Activated gamma-delta T cell treated with anti-CD3 and anti-CD28 coated beads, Interleukin-2, amount 50 U/mL, for 16 hours (primary cell): ENCODE measurements around the gene ABCB9.

Experiments
- DNase-seq: peaks from one replicate; pipeline ENCODE4 v3.0.0-alpha.2; 2020; ENCODE audit warnings: low read depth

The ABCB9 gene

DNA sequence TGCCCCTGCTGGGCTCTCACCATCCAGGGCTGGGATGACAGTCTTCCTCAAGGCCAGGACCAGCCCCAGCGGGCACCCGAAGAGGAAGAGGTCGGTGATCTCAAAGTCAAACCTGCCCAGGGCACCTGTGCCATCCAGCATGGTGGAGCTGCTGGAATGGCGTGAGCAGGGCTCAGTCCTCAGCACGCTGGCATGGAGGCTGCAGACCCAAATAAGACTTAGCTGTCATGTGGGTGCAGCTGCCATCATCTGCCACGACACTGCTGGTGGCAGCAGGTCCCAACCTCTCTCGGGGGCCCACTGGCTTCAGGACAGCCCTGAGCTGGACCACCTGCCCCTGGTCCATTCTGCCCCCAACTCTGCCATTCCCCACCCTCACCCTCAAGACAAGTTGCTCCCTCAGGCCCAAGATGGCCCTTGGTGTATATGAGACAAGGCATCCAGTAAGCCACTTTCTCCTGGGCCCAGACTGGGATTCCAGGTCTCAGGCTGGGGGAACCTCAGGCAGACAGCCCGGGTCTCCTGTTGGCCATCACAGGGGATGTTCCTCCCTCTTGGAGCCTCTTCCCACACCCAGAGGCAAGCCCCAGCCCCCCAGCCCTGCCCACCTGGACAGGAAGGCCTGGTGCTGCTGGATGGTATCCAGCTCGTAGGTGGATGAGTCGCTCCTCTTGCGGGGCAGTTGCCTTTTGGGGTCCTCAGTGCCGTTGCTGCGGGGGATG, 28.7 kb upstream of the ABCB9 start:
- DNase-seq = no peak

DNA sequence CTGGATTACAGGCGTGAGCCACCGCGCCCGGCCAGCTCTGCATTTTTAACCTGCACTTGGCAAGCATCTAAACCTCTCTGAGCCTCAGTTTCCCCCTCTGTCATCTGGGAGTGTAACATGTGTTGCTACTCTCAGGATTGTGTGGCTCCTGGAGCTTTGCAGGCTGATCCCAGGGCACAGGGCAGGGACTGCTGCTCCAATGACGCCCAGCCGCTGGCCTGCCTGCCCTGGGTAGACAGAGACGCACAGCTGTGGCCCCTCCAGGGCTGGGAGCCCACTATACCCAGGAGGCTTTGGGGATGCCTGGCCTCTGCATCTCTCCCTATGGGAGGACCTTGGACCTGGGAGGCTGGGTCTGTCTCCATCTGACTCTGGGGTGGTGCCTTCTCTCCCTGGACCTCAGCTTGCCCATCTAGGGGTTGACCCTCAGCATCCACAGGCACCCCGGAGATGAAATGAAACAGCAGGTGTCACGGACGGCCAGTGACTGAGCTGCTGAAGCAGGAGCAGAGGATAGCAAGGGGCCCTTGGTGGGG, 27.9 kb upstream of the ABCB9 start:
- no peak for DNase-seq

DNA sequence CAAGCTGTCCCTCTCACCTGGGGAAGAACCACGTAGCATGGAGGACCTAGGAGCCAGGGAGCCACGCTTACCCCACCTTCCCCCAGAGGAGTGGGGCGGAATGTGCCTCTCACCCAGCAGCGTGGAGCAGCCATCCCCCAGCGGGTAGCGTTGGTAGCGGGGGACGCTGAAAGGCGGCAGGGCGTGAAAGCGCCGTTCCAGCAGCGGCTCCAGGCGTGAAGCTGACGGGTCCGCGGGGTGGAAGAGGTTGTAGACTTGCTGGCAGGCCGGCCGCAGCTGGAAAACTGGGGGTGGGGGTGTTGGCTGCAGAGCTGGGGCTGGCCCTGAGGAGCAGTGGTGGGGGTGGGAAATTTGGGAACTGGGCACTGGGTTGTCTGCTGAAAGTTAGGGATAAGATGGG, 26.1 kb upstream of the ABCB9 start:
- DNase-seq = no peak

DNA sequence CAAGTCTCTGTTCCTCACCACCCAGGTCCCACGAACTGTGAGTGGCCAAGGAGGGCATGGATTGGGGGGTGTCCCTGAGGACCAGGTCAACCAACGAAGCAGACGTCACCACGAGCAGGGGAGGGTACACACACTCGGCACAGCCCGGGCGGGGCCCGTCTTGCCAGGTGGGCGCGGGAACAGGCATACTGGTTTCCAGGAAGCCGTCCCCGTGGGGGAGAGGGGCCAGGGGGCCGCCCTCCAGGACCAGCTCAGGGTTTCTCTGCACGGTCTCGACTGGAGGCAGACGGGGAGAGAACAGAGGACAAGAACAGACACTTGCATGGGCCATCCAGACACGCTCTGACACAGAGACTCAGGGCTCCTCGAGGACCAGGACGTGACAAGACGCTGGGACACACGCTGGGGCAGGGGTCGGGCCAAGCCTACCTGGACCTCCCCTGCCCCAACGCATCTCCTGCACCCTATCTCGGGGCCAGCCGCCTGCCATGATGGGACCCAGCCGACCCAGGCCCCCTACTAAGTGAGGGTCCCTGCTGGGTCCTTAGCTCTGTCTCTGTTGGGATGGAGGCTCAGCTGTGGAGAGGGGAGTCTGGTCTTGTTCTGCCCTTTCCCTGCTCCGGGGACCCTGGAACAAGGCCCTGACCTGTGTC, 25.5 kb upstream of the ABCB9 start:
- DNase-seq = no peak

DNA sequence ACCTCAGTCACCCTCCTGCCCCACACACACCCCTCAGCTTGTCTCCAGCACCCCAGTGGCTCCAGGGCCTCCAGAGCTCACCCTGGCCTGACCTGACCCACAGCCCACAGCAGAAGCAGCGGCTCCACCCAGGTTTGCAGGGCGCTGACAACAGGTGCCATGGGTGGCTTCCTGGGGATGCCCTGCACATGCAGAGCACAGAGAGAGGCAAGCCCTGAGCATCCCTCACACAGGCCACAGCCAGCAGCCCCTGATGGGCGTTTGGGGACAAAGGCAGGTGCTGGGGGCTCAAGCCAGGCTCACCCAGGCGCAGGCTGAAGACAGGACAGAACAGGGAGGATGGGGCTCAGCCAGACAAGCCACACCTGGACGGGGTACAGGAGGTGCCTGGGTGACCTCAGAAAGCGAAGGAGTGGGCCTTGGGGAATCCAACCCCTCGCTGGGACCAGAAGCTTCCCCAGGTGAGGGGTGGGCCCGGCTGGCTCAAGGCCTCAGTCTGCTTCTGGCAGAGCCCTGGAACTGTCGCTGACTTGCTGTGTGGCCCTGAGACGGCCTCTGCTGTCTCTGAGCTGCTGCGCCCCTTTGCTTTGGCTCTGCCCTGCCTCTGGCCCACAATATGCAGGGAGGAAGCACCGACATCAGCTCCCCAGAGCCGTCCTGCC, 24.8 kb upstream of the ABCB9 start:
- no peak for DNase-seq

DNA sequence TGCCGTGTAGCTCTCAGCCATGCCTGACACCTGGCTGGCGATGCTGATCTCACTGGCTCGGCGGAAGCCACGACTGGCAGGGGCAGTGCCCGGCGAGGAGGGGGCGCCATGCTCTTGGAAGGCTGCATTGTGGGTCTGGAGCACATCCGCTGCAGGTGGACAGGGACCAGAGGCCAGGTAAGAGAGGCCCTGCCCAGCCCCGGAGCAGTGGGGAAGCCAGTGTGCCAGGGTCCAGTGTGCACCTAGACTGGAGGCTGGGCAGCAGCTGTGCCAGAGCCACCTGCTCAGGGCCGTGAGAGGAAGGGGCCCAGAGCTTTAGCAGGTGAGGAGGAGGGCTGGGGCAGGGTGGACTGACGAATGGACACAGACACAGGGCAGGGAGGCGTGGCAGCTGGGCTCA, 24.3 kb upstream of the ABCB9 start:
- no peak for DNase-seq

DNA sequence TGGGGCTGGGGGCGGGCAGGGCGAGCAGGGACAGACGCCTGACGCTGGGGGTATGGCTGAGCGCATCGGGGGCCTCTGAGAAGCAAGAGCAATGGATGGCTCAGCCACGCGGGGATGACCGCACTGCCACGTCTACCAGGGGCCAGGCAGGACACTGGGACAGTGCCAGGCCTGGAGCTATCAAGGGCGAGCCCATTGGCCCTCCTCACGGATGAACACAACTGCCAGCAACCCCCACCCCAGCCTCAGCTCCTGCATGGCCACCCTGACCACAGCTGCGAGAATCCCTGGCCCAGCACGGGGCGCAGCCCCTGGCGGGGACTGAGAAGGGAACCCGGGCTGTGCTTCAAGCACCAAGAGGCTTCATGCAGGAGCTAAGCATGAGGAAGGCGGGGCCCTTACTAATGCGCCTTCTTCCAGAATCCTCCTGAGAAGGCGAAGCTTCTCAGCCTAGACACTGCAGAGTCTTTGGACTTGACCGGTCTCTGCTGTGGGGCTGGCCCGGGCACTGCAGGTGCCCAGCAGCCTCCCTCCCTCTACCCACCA, 23.7 kb upstream of the ABCB9 start:
- DNase-seq = no peak

DNA sequence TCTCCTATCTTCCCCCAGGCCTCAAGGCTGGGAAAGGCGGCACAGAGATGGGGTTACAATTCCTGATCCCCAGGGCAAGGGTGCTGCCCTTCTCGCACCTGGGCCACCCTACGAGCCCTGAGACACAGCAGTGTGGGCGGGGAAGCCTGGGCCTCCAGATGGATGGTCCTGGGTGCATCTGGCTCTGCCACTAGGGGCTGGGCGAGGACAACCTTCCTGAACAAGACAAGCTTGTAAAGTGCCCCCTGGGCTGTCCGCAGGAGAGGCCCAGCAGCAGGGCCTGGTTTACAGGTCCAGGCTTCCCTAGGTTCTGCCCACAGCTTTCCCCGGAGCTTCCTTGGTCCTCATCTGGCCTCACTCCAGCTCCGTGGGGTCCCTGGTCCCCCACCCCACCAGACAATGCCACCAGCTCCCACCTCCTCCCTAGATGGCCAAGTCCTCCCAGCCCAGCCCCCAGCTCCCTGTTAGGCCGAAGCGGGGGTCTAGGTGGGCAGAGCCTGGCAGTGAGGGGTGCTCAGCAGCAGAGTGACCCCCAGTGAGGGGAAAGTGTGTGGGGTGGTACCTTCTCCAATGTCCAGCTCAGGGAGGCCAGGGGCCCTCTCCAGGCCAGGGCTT, 23.1 kb upstream of the ABCB9 start:
- no peak for DNase-seq

DNA sequence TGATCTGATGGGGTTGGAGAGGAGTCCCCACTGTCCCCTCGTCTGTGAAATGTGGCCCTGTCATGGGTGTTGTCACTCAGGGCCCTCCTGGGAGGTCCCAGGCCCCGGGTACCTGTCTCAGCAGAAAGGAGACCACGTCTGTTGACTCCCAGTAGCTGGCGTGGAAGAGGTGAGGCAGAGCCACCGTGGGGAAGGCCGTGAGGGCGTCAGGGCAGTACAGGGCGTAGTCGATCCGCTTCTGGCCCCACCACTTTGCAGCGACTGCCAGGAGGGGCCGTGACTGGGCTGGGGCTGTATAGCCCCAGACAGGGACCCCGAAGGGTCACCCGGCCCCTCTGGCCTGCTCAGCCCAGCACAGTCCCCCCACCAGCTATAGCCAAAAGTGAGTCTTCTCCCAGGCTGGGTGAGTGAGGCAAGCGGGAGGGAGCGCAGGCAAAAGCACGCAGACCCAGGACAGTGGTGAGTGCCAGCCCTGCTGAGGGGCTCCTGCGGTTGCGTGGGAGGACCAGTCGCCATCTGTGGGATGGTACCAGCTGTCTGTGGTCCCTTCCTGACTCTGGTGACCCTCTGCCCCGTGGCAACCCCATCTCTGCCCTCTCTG, 22.4 kb upstream of the ABCB9 start:
- no peak for DNase-seq

DNA sequence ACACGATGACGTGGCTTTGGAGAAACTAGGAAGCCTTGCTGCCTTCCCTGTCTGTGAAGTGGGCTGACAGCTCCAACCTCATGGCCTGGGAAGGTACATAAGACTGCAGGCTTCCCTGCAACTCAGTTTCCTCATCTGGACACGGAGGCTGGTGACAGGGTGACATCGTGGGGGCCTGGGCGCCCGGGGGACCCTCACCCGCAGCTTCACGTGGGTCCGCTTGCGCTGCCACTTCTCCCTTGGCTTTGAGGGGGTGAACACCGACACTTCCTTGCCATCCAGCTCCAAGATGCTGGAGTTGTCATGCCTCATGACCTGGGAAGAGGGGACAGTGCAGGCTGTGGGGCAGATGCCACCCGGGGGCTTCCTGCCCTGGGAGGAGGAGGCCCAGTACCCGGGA, 21.8 kb upstream of the ABCB9 start:
- no peak for DNase-seq

DNA sequence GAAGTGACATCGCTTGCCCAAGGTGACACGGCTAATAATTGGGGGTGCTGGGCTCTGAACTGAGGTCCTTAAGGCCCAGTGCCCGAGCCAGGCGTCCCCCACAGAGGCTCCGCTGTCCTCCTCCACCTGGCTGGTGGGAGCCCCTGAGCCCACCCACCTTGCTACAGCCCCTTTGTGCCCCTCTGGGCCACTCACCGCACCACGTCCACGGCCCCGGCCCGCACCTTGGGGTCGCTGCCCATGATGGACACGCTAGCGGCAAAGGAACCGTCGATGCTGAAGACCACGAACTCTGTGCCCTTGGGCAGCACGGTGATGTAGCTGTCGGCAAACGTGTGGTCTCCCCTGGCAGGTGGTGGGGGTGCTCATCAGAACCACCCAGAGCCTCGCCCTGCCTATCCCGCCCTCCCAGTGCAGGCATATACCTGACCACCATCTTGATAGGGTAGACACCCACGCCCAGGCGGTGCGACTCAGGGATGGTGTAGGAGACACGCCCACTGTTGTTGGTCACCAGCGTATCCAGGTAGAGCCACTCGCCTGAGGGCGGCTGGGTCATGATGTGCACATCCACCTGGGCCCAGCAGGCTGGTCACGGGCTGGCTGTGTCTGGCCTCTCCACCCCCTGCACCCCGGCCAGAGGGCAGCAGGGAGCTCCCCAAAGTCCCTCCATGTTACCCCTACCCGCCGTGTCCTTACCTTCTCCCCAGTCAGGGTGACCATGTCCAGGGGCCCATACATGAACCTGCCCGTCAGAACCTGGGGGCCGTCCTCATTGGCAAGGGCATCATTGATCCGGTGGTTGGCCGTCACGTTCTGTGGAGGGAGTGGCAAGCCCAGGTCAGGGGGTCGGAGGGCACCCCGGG, 21.1 kb upstream of the ABCB9 start:
- no peak for DNase-seq

DNA sequence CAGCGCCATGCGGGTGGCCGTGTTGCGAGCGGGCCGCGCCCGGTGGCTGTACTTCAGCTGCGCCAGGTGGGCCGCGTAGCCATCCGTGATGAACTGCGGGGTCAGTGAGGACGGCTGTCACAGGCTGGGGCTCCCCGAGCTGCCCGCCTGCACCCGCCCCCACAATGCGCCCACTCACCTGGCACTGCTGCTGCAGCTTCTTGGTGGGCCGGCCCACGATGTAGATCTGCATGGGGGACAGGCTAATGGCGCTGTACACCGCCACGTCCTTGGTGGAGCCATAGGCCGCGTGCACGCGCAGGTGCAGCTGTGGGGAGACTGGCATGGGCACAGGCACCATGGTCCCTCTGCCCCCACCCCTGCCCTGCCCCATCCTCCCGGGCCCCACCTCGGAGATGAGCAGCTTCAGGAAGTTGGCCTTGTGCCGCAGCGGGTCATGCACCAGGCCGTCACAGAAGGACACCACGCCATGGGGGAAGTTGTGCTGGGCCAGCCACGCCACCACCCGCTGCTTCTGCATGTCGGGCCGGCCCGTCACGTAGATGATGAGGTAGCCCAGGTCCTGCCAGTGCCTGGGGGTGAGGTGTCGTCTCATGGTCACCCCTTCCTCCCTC, 20.1 kb upstream of the ABCB9 start:
- DNase-seq = no peak

DNA sequence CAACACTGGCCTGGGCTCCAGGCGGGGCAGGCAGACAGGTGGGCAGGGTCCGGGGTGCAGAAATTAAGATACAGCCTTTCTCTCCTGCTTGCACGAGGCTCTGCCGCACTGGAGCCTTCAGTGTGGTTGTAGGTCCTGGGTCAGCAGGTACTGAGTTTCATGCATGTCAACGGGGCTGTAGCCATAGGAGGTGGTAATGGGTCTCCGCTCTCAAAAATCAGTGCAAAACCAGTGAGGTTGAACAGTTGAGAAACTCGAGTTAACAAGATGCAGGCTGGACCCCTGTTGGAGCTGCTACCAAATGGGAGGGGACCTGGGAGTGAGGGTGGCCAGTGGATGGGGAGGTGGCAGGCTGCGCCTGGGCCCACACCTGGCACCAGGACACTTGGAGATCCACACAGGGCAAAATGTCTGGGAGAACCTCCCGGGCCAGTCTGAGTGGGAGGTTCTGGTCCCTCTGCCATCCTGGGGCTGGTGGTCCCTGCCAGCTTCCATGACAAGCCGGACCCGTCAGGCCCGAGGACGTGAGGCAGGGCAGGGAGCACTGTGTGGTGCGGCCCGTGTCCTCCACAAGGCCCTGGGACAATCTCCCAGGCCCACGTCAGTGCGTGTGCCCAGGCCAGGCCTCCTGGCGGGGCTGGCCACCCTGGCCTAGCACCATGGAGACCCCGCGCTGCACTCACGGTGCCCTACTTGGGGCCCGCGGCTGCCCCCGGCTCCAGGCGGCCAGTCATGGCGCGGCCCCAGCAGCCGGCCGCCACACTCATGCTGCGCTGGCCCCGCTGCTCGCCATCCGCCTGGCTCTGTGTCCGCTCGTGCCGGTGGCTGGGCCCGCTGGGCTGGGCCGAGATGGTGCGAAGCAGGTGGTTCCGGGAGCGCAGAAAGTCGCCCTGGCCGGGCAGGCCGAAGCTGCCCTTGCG, 19.3 kb upstream of the ABCB9 start:
- DNase-seq = no peak

DNA sequence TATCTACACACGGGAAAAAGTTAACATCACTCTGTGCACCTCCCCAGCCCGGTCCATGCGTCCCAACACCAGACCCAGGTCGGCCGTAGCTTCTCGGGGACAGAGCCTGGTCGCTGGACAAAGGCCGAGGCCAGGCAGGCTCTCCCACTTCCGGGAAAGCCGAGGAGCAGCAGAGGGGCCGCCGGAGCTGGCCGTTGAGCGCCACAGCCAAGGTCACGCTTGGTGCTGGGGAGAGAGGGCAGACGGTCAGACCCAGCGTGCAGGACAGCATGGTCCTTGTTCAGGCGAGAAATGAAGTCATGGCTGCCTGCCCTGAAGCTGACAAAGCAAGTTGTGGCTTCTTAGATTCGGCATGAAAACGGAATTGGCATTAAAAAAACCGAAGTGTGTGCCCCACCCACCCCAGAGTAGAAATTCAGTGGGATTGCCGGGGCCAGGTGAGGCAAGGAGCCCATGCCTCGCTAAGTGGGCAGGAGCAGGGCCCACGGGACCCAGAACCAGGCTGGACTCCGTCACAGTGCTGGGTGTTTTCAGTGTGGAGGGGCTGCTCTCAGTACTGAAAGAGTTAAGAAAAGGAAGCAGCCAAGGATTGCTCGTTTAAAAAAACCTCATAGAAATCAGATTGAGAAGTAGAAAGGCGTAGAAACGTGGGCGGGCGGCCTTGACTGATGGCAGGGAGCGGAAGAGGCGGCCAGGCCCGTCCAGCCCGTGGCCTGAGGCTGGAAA, 18.5 kb upstream of the ABCB9 start:
- DNase-seq = no peak

DNA sequence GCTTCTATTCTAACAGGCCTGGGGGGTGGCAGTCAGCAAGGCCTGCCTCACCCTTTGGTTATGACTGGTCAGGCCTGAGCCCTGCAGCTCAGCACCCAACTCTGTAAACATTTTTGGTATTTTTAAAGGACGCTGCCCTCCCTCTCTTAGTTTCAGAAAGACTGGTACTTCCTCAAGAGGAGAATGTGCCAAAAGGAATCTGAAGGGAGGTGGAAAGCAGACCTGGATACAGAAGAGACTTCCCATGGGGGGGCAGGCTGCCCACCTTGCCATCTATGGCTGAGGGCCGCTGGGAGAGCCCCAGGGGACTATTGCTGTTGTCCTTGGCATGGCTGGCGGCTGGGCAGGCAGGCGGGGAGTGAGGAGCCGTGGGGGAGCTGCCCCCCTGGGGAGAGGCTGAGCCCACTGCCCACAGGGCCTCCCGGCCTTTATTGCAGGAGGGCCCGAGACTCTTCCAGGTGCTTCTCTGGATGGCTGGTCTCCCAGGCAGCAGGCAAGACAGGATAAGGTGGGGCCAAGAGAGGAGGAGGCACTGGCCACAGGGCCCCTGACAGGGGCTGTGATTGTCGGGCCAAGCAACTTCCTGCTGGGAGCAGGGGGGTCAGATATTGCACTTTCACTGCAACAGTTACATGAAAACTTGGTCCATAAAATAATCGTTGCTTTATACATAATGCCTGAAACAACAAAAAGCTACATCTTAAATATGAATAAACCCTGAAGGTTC, 17.7 kb upstream of the ABCB9 start:
- DNase-seq = no peak

DNA sequence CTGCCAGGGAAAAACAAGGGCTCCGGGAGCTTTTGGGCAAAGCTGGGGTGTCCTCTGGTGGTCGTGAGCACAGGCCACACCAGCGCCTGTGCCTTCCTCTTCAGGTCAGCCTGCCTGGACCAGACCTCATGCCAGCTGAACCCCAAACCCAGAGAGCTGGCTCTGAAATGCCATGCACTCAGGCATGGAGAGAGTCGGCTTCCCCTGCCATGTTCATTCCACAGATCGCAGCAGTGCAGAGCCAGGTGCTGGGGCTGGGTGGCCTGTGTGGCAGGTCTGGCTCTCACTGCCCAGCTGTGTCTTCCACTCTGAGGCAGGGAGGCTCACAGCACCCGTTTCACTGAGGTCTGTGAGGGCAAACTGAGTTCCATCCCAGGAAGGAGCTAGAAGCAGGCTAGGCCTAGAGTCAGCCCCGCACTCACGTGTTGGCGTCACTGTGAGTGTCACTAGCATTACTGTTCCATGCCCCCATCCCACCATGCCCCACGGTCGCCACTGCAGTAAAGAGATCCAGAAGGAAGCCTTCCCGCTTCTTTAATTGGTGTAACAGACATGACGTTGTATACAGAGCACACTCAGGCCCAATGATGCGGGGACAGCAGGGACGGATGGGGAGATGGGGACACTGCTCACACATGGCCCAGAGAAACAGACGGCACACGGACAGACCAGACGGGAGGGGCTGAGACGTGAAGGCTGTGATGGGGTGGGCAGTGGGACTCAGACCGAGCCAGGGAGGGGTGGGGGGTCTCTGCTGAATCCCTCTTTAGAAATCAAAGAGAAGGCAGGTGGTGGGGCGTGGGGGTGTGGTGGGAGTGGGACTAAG, 16.9 kb upstream of the ABCB9 start:
- DNase-seq = no peak

DNA sequence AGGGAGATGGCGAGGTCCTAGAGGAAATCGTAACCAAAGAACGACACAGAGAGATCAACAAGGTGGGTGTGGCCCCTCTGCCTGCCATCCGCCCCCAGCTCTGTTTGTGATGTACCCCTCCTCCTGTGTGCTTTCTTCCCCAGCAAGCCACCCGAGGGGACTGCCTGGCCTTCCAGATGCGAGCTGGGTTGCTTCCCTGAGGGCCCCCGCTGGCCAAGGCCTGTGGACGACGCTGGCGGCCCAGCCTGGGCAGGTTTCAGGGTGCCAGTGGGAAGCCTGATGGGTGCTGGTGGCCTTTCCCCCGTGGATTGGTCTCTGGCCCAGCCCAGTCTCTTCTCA, 16.2 kb upstream of the ABCB9 start:
- no peak for DNase-seq
